Body of pancreas (tissue), 4 donors: ENCODE results near the gene PPP4R4.

ENCODE experiments used
- POLR2A ChIP-seq, 3 donors: fragments of 450-650 bp; IDR thresholded peaks; one replicate each; pipeline ENCODE4 v1.6.1; 2016; ENCODE audit warnings: antibody characterized with exemption in 3 of 3, mild to moderate bottlenecking in 2 of 3
- TF ChIP-seq, protein P1 (sequence below), 7 experiments: fragments of 450-650 bp in 4 of 7; fragments of 200-600 bp in 3 of 7; sonication (generic) in 3 of 7; IDR thresholded peaks; one replicate each; pipeline ENCODE4 v1.5.1; 2016 to 2019; ENCODE audit warnings: antibody characterized with exemption in 7 of 7

DNA sequence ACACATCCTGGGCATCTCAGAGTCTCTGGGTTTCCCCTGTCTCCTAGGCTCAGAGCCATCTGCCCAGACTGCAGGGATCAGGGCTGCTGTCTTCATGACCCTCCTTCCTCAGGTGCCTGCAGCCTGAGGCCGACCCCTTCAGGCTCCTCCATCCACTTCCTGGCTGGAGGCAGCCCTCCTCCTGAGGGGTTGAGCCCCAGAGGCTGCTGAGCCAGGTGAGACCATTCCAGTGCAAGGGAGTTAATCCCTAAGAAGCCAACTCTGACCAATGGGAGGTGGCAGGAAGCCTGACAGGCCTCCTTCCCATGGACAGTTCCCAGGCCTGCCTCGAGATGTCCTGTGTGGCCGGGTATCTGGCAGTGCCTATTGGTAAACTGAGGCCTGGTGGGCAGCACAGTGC lies 8.4 kb upstream of the PPP4R4 start:
- TF ChIP-seq, protein P1, sequence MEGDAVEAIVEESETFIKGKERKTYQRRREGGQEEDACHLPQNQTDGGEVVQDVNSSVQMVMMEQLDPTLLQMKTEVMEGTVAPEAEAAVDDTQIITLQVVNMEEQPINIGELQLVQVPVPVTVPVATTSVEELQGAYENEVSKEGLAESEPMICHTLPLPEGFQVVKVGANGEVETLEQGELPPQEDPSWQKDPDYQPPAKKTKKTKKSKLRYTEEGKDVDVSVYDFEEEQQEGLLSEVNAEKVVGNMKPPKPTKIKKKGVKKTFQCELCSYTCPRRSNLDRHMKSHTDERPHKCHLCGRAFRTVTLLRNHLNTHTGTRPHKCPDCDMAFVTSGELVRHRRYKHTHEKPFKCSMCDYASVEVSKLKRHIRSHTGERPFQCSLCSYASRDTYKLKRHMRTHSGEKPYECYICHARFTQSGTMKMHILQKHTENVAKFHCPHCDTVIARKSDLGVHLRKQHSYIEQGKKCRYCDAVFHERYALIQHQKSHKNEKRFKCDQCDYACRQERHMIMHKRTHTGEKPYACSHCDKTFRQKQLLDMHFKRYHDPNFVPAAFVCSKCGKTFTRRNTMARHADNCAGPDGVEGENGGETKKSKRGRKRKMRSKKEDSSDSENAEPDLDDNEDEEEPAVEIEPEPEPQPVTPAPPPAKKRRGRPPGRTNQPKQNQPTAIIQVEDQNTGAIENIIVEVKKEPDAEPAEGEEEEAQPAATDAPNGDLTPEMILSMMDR (IDR thresholded peaks at IDR 0.05) = no peak
- no peak for TF ChIP-seq POLR2A (IDR thresholded peaks at IDR 0.05)
